MV-4-11 (cell line): ENCODE results near the gene MICAL3.

Experiments used
- DNase-seq: peaks from one replicate; lab custom pipeline; 2025; lab: John Stamatoyannopoulos, UW

MICAL3 gene

GRCh38 chr22:17973217-17973616, 51.1 kb downstream of the MICAL3 start:
- DNase-seq, result no peak

GRCh38 chr22:17972385-17973191, 51.8 kb downstream of the MICAL3 start:
- no peak for DNase-seq

- no peak for DNase-seq
These were observed 52.6 kb downstream of the MICAL3 start for GRCh38 chr22:17971711-17972110.

GRCh38 chr22:17970201-17970708, 54.1 kb downstream of the MICAL3 start:
- no peak for DNase-seq

GRCh38 chr22:17969701-17970113, 54.7 kb downstream of the MICAL3 start:
- DNase-seq, result no peak

- no peak for DNase-seq
These were observed 56.2 kb downstream of the MICAL3 start for GRCh38 chr22:17968126-17968525.

- DNase-seq, result no peak
These were observed 58.0 kb downstream of the MICAL3 start for GRCh38 chr22:17966403-17966717.

- DNase-seq, result no peak
These were observed 58.6 kb downstream of the MICAL3 start for GRCh38 chr22:17965538-17966402.

- no peak for DNase-seq
These were observed 59.7 kb downstream of the MICAL3 start for GRCh38 chr22:17964643-17965042.

GRCh38 chr22:17964156-17964555, 60.2 kb downstream of the MICAL3 start:
- no peak for DNase-seq

- no peak for DNase-seq
These were observed 61.3 kb downstream of the MICAL3 start for GRCh38 chr22:17963015-17963414.

GRCh38 chr22:17962168-17962567, 62.2 kb downstream of the MICAL3 start:
- no peak for DNase-seq

- DNase-seq, result no peak
These were observed 63.0 kb downstream of the MICAL3 start for GRCh38 chr22:17961446-17961729.

GRCh38 chr22:17960695-17961445, 63.5 kb downstream of the MICAL3 start:
- DNase-seq, result no peak

- DNase-seq, result no peak
These were observed 64.3 kb downstream of the MICAL3 start for GRCh38 chr22:17960011-17960410.

- no peak for DNase-seq
These were observed 66.2 kb downstream of the MICAL3 start for GRCh38 chr22:17958166-17958565.

- DNase-seq, result no peak
These were observed 66.7 kb downstream of the MICAL3 start for GRCh38 chr22:17957693-17958092.

GRCh38 chr22:17957204-17957603, 67.2 kb downstream of the MICAL3 start:
- DNase-seq, result no peak

- no peak for DNase-seq
These were observed 67.7 kb downstream of the MICAL3 start for GRCh38 chr22:17956630-17957029.

GRCh38 chr22:17955590-17956379, 68.6 kb downstream of the MICAL3 start:
- DNase-seq, result no peak

GRCh38 chr22:17954860-17955587, 69.3 kb downstream of the MICAL3 start:
- no peak for DNase-seq
